HG03280 (cell line): ENCODE data around the gene RPUSD3.
"Not testable (repeated sequence)": the region's sequence is repeated elsewhere in the genome, so short reads cannot be mapped to it uniquely, and the experiment has no call there.

Experiments
- ATAC-seq: cut with Tn5 transposase; IDR thresholded peaks from one replicate; pipeline ENCODE4 v1.9.1; 2021; ENCODE audit warnings: mild to moderate bottlenecking, moderate library complexity; ENCODE audit not compliant: unreplicated experiment

The RPUSD3 gene

GRCh38 chr3:9843715-9844438 lies at the start of gene RPUSD3:
TSS of gene RPUSD3 (minus strand) at chr3:9844008. CDS start at chr3:9843990, 18 bp downstream.
- peak; percentile 98 for ATAC-seq

DNA sequence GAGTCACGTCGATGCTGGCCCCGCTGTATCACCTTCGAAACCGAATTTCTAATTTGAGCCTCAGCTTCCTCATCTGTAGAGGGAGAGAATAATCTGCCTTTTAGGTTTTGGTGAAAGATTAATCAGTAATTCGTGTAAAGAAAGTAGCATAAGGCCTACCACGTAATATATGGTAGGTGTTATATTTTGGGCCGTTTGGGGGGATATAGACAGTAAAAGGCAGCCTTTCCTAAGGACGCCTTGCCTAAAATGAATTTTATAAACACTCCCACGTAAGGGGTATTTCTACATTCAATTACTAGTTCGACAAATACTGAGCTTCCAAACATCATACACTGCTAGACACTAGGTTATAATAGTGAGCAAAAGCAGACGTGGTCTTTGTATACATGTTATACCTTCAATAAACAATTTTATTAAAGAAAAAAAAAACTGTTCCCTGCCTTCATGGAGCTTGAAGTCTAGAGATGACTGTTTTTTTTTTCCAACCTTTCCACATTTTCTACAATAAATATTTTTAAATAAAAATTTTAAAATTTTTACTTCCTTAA lies 47.3 kb upstream of the RPUSD3 start:
- ATAC-seq, result no peak

DNA sequence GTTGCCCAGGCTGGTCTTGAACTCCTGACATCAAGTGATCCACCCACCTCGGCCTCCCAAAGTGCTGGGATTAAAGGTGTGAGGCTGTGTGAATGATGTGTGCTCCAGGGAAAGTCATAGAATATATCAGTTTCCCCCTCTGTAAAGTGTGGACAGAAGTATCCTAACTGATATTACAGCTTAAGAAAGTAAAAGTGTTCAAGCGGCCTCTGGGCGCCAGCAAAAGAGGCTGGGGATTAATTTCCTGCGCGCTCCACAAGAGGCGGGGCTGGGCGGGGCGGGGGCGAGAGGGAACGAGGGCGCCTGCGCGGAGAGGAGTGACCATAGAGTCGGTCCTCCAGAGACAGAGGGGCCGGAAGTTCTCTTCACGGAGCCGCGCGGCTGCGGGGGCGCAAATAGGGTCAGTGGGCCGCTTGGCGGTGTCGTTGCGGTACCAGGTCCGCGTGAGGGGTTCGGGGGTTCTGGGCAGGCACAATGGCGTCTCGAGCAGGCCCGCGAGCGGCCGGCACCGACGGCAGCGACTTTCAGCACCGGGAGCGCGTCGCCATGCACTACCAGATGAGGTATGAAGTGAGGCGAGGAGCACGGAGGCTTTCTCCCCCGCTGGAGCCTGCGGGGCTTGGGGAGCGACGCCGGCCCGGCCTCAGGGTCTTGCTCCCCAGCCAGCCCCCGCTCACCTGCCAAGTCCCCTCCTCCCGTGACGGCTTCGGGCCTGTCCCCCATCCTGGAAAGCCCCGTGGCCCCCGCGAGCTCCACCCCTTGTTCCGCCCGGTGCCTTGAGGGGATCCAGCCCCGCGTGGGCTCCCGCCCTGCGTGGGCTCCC lies 46.7 kb upstream of the RPUSD3 start, which contains the start of gene JAGN1:
Gene JAGN1 (plus strand): TSS at position 362 of the 823 bp plus-strand sequence. CDS start 113 bp downstream, at position 475.
- peak; percentile 87 for ATAC-seq

DNA sequence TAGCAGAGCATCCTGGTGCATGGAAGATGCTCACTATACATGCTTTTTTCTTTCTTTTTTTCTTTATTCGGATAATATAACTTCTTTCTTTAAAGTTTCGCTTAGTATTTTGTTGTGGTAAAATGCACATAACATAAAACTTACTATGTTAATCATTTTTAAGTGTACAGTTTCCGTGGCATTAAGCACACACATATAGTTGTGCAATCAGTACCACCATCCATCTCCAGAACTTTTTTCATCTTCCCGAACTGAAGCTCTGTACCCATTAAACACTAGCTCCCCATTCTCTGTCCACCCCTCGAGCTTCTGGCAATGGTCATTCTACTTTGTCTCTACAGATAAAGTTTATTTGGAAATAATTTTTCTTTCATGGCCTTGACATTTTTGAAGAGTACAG lies 45.6 kb upstream of the RPUSD3 start:
- no peak for ATAC-seq

DNA sequence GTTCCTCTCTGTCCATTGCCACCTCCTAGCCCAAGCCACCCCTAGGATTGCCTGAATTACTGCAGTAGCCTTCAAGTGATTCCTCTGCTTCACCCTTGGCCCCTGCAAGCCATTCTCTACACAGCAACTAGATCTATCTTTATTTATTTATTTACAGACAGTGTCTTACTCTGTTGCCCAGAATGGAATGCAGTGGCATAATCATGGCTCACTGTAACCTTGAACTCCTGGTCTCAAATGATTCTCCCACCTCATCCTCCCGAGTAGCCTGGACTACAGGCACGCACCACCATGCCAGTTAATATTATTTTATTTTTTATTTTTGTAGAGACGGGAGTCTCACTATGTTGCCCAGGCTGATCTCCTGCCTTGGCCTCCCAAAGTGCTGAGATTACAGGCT lies 44.7 kb upstream of the RPUSD3 start:
- no peak for ATAC-seq

DNA sequence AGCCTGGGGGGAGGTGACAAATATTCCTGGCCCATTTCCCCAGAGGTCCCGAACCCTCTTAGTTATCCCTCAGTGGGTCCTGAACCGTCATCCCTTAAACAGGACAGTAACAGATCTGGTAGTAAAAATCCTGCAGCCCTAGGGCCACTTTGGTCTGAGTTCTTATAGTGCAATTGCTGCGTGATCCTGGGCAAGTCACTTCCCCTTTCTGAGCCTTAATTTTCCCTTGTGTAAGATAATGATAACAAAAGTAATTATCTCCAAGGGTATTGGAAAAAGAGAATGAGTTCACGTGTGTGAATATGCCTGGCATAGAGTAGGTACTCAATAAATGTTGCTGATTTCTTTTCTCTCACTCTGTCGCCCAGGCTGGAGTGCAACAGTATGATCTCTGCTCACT lies 43.7 kb upstream of the RPUSD3 start:
- ATAC-seq, result no peak

DNA sequence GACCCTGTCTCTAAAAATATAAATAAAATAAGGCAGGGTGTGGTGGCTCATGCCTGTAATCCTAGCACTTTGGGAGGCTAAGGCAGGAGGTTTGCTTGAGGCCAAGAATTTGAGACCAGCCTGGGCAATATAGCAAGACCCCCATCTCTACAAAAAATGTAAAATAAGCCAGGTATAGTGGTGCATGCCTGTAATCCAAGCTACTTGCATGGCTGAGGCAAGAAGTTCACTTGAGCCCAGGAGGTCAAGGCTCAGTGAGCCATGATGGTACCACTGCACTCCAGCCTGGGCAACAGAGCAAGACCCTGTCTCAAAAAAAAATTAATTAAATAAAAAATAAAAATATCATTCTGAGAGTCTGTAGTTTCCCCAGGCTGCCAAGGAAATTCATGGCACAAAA lies 42.5 kb upstream of the RPUSD3 start:
- no peak for ATAC-seq

DNA sequence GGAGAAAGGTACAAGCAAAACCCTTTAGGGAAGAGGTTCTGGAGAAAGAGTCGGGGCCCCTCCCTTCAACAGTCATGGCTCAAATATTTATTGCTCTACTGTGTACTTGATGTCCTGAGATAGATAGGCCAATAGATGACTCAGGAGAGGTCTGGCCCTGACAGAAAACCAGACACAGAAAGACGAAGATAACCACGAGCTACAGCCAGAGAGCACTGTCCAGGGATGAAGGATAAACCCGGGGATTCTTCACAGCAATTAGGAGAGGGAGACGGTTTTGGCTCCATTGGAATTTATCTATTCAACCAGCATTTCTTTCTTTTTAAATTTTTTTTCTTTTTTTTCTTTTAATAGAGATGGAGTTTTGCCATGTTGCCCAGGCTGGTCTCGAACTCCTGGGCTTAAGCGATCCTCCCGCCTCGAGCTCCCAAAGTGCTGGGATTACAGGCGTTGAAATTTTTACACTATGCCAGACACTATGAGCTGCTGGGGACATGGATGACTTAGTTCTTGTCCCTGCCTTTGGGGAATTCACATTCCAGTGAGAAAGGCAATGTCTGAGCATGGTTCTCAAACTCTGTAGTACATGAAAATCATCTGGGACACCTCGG lies 40.9 kb upstream of the RPUSD3 start:
- ATAC-seq, result no peak

GRCh38 chr3:9883706-9884554 lies 40.1 kb upstream of the RPUSD3 start:
- ATAC-seq, result no peak

DNA sequence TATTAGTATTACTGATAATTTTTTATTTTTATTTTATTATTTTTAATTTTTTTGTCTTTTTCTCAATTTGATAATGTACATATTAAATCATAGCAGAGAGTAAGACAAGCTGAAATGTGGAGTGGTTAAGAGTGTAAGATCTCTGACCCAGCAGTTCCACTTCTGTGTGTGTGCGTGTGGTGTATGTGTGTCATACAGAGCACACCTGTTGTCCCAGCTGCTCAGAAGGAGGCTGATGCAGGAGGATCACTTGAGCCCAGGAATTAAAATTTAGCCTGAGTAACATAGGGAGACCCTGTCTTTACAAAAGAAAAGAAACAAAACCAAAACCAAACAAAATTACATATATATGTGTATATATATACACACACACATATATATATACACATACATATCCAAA lies 37.6 kb upstream of the RPUSD3 start:
- ATAC-seq, result no peak

- ATAC-seq, result no peak
Measured at GRCh38 chr3:9879830-9880549, 36.2 kb upstream of the RPUSD3 start, which contains the start of gene CIDEC. TSS of gene CIDEC (minus strand) at chr3:9880253. CDS start at chr3:9878486, 1,767 bp downstream.

DNA sequence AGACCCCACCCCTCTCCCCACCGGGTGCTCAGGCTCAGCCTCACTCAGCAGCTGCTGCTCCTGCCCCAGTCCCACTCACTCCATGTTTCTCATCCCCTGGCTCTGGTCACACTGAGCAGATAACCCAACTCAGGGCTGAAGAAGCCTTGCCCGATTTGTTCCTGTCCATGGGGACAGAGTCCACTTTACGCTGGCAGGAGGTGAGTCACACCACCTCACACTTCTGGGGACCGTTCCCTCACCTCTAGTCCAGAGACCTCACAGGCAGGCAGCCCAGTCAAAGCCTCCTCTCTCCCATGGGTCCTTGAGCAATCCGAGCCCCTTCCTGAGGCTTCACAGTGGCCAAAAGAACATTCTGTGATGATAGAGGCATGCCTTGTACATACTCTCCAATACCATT lies 34.9 kb upstream of the RPUSD3 start:
- no peak for ATAC-seq

- ATAC-seq, result no peak
Measured at GRCh38 chr3:9876991-9877390, 33.2 kb upstream of the RPUSD3 start.

- ATAC-seq, result not testable (repeated sequence)
Measured at GRCh38 chr3:9876255-9876654, 32.4 kb upstream of the RPUSD3 start.

DNA sequence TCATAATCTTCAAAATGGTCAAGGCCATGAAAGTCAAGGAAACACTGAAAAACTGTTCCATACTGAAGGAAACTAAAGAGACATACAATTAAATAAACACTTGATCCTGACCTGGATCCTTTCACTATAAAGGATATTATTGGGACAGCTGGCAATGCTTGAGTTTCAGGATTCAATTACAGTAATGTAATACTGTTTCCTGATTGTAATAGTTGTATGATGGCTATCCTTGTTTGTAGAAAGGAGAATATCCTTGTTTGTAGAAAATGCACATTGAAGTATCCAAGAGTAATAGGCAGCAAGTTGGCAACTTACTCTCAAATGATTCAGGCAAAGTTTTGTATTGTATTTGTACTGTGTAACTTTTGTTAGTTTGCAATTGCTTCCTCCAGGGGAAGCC lies 31.6 kb upstream of the RPUSD3 start:
- ATAC-seq, result no peak

- ATAC-seq, result not testable (repeated sequence)
Measured at GRCh38 chr3:9872067-9872466, 28.3 kb upstream of the RPUSD3 start.

DNA sequence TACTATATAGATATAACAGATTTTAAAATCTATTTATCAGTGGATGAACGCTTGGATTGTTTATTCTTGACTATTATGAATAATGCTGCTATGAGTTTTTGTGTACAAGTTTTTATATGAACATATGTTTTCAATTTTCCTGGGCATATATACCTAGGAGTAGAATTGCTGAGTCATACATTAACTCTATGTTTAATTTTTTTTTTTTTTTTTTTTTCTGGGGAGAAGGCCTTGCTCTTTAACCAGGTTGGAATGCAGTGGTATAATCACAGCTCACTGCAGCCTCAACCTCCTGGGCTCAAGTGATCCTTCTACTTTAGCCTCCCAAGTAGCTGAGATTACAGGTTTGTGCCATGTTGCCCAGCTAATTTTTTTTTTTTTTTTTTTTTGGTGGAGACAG lies 27.2 kb upstream of the RPUSD3 start:
- ATAC-seq, result no peak

DNA sequence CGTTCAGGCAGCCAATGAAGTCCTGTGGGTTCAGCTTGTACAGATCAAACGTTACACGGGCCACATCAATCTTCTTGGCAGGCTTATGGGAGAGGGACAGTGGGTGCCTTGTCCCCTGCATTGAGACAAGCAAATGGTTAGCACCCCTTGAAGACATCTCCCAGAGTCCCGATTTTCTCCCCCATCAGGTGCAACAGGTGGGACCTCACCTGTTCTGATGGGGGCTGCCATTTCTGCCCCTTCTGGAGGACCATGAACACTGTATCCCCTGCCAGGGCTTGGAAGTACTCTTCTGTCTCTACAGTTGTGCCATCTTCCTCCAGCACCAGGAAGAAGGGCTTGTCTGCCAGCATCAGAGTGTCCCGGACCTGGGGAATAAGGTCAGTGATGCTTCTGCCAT lies 26.1 kb upstream of the RPUSD3 start:
- no peak for ATAC-seq

DNA sequence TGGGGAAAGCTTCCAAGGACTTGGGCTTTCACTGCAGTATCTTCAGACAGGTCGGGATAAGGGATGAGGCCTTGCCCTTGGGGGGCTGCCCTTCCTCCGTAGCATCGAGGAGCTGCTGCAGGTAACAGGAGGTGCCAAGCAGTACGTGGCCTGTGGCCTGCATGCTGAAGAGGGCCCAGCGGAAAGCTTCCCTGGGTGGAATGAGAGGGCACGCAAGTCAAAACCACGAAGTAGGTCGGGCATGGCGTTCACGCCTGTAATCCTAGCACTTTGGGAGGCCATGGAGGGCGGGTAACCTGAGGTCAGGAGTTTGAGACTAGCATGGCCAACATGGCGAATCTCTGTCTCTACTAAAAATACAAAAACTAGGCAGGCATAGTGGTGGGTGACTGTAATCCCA lies 23.3 kb upstream of the RPUSD3 start:
- ATAC-seq, result no peak

- no peak for ATAC-seq
Measured at GRCh38 chr3:9866639-9867038, 22.8 kb upstream of the RPUSD3 start.
